ENCODE data around the gene CDK5. TPM values are rescaled to one million over a fixed set of nuclear protein-coding genes. Genes with fewer than 3 reads are reported as not detected.

CDK5 gene
- total and polyA plus RNA-seq, 10 of the 15 experiments (the other 5 are each of a cell fraction or from before 2014, with no cell fraction given) = 1.5 to 33.4 (median 21.6) TPM

DNA sequence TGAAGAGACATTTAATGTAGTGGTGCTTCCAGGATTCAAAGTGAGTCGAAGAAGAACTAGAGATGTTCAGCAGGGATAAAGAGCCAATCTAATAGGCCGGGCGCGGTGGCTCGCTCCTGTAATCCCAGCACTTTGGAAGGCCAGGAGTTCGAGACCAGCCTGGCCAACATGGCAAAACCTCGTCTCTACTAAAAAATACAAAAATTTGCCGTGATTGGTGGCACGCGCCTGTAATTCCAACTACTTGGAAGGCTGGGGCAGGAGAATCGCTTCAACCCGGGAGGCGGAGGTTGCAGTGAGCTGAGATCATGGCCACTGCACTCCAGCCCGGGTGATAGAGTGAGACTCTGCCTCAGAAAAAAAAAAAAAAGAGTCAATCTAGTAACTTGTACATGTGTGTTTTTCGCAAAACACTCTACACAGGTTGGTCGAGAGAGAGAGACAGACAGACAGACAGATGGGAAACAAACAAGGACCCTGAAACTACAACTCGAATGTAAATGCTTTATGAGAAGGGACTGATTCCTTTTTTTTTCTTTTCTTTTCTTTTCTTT, 28.7 kb downstream of the CDK5 start:
- RAD21 ChIA-PET (ENCODE audit: unreplicated experiment) = interaction anchor here (1.2 to 1.5 kb wide), 3 partner anchors 56 to 79 kb away, joined by 3 to 10 read pairs (median 4); no protein-coding TSS in a partner anchor
- Histone ChIP-seq H3K27ac (ENCODE audit: control insufficient read depth, insufficient read depth) (peak overlapping the region; percentile 47; the same call in 1 of the 2 replicates), H3K4me2 (ENCODE audit: control insufficient read depth, insufficient read depth) (peak overlapping the region; percentile 70), H3K4me1 (ENCODE audit: control insufficient read depth, insufficient read depth, low read length) (peaks cover 4% of the 10 kb centered on the region), H4K20me1 (ENCODE audit: control insufficient read depth, insufficient read depth) (no peaks in the 10 kb centered on the region), H3K79me2 (ENCODE audit: control insufficient read depth, insufficient read depth, low read length) (no peaks in the 10 kb centered on the region; the same call in 1 of the 2 replicates), H3K9ac (ENCODE audit: control insufficient read depth, insufficient read depth, low read length) (peak overlapping the region; percentile 42), H3K27me3 (replicated peaks in 1 of 2; ENCODE audit: control insufficient read depth in 2 of 2, insufficient read depth in 2 of 2, low read length in 1 of 2) (no peaks in the 10 kb centered on the region; a peak in 1 of 4 replicates), H3K9me3 (replicated peaks; ENCODE audit: control insufficient read depth, insufficient read depth, low read length) (no peaks in the 10 kb centered on the region), H3K36me3 (ENCODE audit: control insufficient read depth in 2 of 2, insufficient read depth in 2 of 2, low read length in 1 of 2) (peaks cover 0 to 3% of the 10 kb centered on the region in 2 experiments; a peak in 1 of 4 replicates), H2AFZ (ENCODE audit: control insufficient read depth, low read depth, low read length) (peak overlapping the region; percentile 90; the same call in 1 of the 2 replicates), H3K4me3 (peak overlapping the region; percentile 81)
- BruUV-seq (replicated peaks) = no TSS peak
- DNase-seq (ENCODE audit: low read depth, low spot score) (no peak), ATAC-seq (no peak), FAIRE-seq (no peak)
- SMC1A ChIA-PET (ENCODE audit: uncharacterized antibody, unreplicated experiment) = interaction anchor here (0.8 to 2.3 kb wide), 6 partner anchors 11 to 198 kb away, joined by 3 to 16 read pairs (median 4); partner anchors contain the start of genes ABCF2 and AGAP3
- 81% methylated on average over 16 of the region's 17 CpGs for WGBS (ENCODE audit: insufficient coverage, insufficient replicate concordance, low lambda C conversion rate, missing lambda C conversion rate)
- TF ChIP-seq NFYB (IDR thresholded peaks at IDR 0.05; ENCODE audit: insufficient read depth, low read depth, low read length) (no peak), NRF1 (conservative IDR thresholded peaks at IDR 0.05; ENCODE audit: low read depth, low read length) (no peak), MXI1 (IDR thresholded peaks at IDR 0.05; ENCODE audit: low read depth, low read length) (no peak), STAT1 (conservative IDR thresholded peaks at IDR 0.05) (no peak), ZNF217 (IDR thresholded peaks at IDR 0.05) (0 out of 2 replicates have a peak, but pooled peaks have one; percentile 29), IKZF2 (IDR thresholded peaks at IDR 0.05) (no peak), SUZ12 (IDR thresholded peaks at IDR 0.05; ENCODE audit: unreplicated experiment) (no peak), SMC3 (IDR thresholded peaks at IDR 0.05; ENCODE audit: borderline replicate concordance, low read length) (no peak), NFYA (IDR thresholded peaks at IDR 0.05; ENCODE audit: borderline replicate concordance, low read depth, low read length) (no peak), MYC (IDR thresholded peaks at IDR 0.05; ENCODE audit: insufficient read depth, insufficient read length, insufficient replicate concordance, low read length, severe bottlenecking) (no peak), PAX8 (IDR thresholded peaks at IDR 0.05) (no peak)
- TF ChIP-seq, protein P1, sequence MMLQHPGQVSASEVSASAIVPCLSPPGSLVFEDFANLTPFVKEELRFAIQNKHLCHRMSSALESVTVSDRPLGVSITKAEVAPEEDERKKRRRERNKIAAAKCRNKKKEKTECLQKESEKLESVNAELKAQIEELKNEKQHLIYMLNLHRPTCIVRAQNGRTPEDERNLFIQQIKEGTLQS (IDR thresholded peaks at IDR 0.05; ENCODE audit: borderline replicate concordance, extremely low read depth, low read depth, low read length) = no peak
- TF ChIP-seq, protein P2, sequence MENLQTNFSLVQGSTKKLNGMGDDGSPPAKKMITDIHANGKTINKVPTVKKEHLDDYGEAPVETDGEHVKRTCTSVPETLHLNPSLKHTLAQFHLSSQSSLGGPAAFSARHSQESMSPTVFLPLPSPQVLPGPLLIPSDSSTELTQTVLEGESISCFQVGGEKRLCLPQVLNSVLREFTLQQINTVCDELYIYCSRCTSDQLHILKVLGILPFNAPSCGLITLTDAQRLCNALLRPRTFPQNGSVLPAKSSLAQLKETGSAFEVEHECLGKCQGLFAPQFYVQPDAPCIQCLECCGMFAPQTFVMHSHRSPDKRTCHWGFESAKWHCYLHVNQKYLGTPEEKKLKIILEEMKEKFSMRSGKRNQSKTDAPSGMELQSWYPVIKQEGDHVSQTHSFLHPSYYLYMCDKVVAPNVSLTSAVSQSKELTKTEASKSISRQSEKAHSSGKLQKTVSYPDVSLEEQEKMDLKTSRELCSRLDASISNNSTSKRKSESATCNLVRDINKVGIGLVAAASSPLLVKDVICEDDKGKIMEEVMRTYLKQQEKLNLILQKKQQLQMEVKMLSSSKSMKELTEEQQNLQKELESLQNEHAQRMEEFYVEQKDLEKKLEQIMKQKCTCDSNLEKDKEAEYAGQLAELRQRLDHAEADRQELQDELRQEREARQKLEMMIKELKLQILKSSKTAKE (IDR thresholded peaks at IDR 0.05; ENCODE audit: low read depth, poor library complexity, severe bottlenecking) = no peak
- TF ChIP-seq, protein P3, sequence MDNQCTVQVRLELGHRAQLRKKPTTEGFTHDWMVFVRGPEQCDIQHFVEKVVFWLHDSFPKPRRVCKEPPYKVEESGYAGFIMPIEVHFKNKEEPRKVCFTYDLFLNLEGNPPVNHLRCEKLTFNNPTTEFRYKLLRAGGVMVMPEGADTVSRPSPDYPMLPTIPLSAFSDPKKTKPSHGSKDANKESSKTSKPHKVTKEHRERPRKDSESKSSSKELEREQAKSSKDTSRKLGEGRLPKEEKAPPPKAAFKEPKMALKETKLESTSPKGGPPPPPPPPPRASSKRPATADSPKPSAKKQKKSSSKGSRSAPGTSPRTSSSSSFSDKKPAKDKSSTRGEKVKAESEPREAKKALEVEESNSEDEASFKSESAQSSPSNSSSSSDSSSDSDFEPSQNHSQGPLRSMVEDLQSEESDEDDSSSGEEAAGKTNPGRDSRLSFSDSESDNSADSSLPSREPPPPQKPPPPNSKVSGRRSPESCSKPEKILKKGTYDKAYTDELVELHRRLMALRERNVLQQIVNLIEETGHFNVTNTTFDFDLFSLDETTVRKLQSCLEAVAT (IDR thresholded peaks at IDR 0.05) = peak; percentile 98
- TF ChIP-seq, protein P4, sequence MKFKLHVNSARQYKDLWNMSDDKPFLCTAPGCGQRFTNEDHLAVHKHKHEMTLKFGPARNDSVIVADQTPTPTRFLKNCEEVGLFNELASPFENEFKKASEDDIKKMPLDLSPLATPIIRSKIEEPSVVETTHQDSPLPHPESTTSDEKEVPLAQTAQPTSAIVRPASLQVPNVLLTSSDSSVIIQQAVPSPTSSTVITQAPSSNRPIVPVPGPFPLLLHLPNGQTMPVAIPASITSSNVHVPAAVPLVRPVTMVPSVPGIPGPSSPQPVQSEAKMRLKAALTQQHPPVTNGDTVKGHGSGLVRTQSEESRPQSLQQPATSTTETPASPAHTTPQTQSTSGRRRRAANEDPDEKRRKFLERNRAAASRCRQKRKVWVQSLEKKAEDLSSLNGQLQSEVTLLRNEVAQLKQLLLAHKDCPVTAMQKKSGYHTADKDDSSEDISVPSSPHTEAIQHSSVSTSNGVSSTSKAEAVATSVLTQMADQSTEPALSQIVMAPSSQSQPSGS (IDR thresholded peaks at IDR 0.05; ENCODE audit: low read length) = no peak
- intact Hi-C loops (cut with micrococcal nuclease; ENCODE audit: unreplicated experiment) (loop anchor here (1.0 to 2.0 kb wide), 3 partner anchors 29 to 82 kb away; partner anchors contain the start of gene TMUB1), in situ Hi-C loops (cut with MboI) (no loop called here)
- CTCF ChIA-PET = interaction anchor here (0.8 to 6.0 kb wide), 12 partner anchors 10 to 215 kb away, joined by 3 to 35 read pairs (median 4); partner anchors contain the start of gene ABCF2
- POLR2A ChIA-PET = interaction anchor here (0.6 to 2.4 kb wide), 4 partner anchors 21 to 80 kb away, joined by 3 to 14 read pairs (median 4); partner anchors contain the start of genes FASTK and TMUB1
